Prostate gland (tissue), 2 donors: ENCODE measurements around the gene PRDX5.

Experiments used
- POLR2A ChIP-seq: fragments of 450-650 bp; IDR thresholded peaks from one replicate; pipeline ENCODE4 v1.6.1; 2016; ENCODE audit warnings: antibody characterized with exemption, mild to moderate bottlenecking
- TF ChIP-seq, protein P1 (sequence below), 4 experiments: fragments of 200-600 bp in 2 of 4; fragments of 450-650 bp in 2 of 4; sonication (generic) in 2 of 4; IDR thresholded peaks; 1 replicate in 3 of 4; 2 replicates in 1 of 4; pipeline ENCODE4 v1.5.1; 2016 to 2019; ENCODE audit warnings: antibody characterized with exemption in 4 of 4, mild to moderate bottlenecking in 2 of 4, moderate library complexity in 2 of 4

DNA sequence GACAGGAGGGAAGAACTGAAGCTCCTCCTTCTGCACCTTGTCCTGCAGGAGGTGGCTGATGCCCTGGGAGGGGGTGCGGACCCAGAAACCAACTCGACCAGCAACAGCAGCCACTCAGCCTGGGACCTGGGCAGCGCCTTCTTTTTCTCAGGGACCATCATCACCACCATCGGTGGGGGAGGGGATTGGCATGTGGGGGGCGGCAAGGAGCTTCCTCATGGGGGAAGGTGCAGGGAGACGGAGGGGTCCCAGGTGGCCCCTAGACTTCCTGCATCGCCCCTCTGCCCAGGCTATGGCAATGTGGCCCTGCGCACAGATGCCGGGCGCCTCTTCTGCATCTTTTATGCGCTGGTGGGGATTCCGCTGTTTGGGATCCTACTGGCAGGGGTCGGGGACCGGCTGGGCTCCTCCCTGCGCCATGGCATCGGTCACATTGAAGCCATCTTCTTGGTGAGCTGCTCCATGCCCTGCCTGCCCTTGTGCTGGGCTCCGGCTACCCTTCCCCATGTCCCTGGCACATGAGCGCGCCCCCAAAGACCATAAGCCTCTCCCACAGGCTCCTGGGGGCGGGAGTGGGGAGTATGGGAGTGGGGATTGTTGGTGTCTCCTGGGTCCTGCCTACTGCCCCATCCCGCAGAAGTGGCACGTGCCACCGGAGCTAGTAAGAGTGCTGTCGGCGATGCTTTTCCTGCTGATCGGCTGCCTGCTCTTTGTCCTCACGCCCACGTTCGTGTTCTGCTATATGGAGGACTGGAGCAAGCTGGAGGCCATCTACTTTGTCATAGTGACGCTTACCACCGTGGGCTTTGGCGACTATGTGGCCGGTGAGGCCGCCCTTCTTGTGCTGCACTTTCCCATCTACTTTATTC is 20.9 kb upstream of the PRDX5 start:
- TF ChIP-seq, protein P1, sequence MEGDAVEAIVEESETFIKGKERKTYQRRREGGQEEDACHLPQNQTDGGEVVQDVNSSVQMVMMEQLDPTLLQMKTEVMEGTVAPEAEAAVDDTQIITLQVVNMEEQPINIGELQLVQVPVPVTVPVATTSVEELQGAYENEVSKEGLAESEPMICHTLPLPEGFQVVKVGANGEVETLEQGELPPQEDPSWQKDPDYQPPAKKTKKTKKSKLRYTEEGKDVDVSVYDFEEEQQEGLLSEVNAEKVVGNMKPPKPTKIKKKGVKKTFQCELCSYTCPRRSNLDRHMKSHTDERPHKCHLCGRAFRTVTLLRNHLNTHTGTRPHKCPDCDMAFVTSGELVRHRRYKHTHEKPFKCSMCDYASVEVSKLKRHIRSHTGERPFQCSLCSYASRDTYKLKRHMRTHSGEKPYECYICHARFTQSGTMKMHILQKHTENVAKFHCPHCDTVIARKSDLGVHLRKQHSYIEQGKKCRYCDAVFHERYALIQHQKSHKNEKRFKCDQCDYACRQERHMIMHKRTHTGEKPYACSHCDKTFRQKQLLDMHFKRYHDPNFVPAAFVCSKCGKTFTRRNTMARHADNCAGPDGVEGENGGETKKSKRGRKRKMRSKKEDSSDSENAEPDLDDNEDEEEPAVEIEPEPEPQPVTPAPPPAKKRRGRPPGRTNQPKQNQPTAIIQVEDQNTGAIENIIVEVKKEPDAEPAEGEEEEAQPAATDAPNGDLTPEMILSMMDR (IDR thresholded peaks at IDR 0.05) = no peak
- no peak for TF ChIP-seq POLR2A
